Neural progenitor cell (in vitro differentiated cells): ENCODE measurements around the gene AGT. TPM values are rescaled to one million over a fixed set of nuclear protein-coding genes. Genes with fewer than 3 reads are reported as not detected.

Source experiments
- DNase-seq: peaks from one replicate; pipeline ENCODE4 v3.0.0-alpha.2; 2016; ENCODE audit warnings: low spot score
- H2AFZ ChIP-seq: fragments of 200-600 bp; sonication (generic); replicated peaks from 2 replicates; pipeline ENCODE4 v1.6.1; 2016; ENCODE audit warnings: antibody characterized with exemption
- H3F3A ChIP-seq: fragments of 200-600 bp; sonication (generic); 2 replicates; pipeline ENCODE4 v1.6.1; 2016; ENCODE audit warnings: antibody characterized with exemption, low read depth
- H3K27ac ChIP-seq: fragments of 200-600 bp; sonication (generic); 2 replicates; pipeline ENCODE4 v1.5.1; 2016; ENCODE audit warnings: mild to moderate bottlenecking
- H3K27me3 ChIP-seq: fragments of 200-600 bp; sonication (generic); 2 replicates; pipeline ENCODE4 v1.6.1; 2016; ENCODE audit warnings: mild to moderate bottlenecking, moderate library complexity
- H3K36me3 ChIP-seq: fragments of 200-600 bp; sonication (generic); 2 replicates; pipeline ENCODE4 v1.5.1; 2016
- H3K4me1 ChIP-seq: fragments of 200-600 bp; sonication (generic); 2 replicates; pipeline ENCODE4 v1.6.1; 2016; ENCODE audit warnings: mixed run types
- H3K4me2 ChIP-seq: fragments of 200-600 bp; sonication (generic); 2 replicates; pipeline ENCODE4 v1.6.1; 2016
- H3K4me3 ChIP-seq: fragments of 200-600 bp; sonication (generic); 2 replicates; pipeline ENCODE4 v1.5.1; 2016
- H3K79me2 ChIP-seq: fragments of 200-600 bp; sonication (generic); 2 replicates; pipeline ENCODE4 v1.6.1; 2016; ENCODE audit warnings: low read depth
- H3K9ac ChIP-seq: fragments of 200-600 bp; sonication (generic); 2 replicates; pipeline ENCODE4 v1.6.1; 2016
- H3K9me3 ChIP-seq: fragments of 200-600 bp; sonication (generic); 2 replicates; pipeline ENCODE4 v1.5.1; 2016; ENCODE audit warnings: low read depth
- H4K20me1 ChIP-seq: fragments of 200-600 bp; sonication (generic); 2 replicates; pipeline ENCODE4 v1.6.1; 2016; ENCODE audit warnings: low read depth
- H3K27ac Mint-ChIP-seq: 3 replicates; pipeline ENCODE4 v1.8.0; 2021; ENCODE audit warnings: mixed read lengths
- H3K27me3 Mint-ChIP-seq: 2 replicates; pipeline ENCODE4 v1.8.0; 2022; ENCODE audit warnings: low read depth, mild to moderate bottlenecking, inconsistent platforms, moderate library complexity, mixed read lengths; ENCODE audit not compliant: insufficient read depth
- H3K36me3 Mint-ChIP-seq: 3 replicates; pipeline ENCODE4 v1.8.0; 2021; ENCODE audit warnings: mixed read lengths
- H3K4me1 Mint-ChIP-seq: 3 replicates; pipeline ENCODE4 v1.8.0; 2021; ENCODE audit warnings: mixed read lengths
- H3K4me3 Mint-ChIP-seq: 3 replicates; pipeline ENCODE4 v1.8.0; 2021; ENCODE audit warnings: mild to moderate bottlenecking, moderate library complexity, mixed read lengths
- H3K9me3 Mint-ChIP-seq: 3 replicates; pipeline ENCODE4 v1.8.0; 2020; ENCODE audit warnings: mixed read lengths
- CTCF ChIP-seq: fragments of 200-600 bp; sonication (generic); IDR thresholded peaks from 2 replicates; pipeline ENCODE4 v1.5.1; 2017; ENCODE audit warnings: antibody characterized with exemption, mild to moderate bottlenecking
- EZH2 ChIP-seq: fragments of 200-600 bp; sonication (generic); IDR thresholded peaks from 2 replicates; pipeline ENCODE4 v1.6.1; 2017; ENCODE audit warnings: antibody characterized with exemption, mild to moderate bottlenecking, moderate library complexity
- EZH2phosphoT487 ChIP-seq: fragments of 200-600 bp; sonication (generic); IDR thresholded peaks from 2 replicates; pipeline ENCODE4 v1.6.1; 2017; ENCODE audit warnings: antibody characterized with exemption
- total RNA-seq: library from RNA; depleted of rRNA; stranded (reverse); fragments of >200 nt; gene quantifications from 2 replicates; pipeline ENCODE4 v1.2.3, GENCODE V29; 2015; ENCODE audit warnings: low replicate concordance

The AGT gene
- total RNA-seq, 1 donor from 2014 or later: 0.80 TPM

GRCh38 chr1:230749635-230750034 is 35.7 kb upstream of the AGT start:
- no peak for TF ChIP-seq CTCF
- TF ChIP-seq EZH2: no peak
- no peak for TF ChIP-seq EZH2phosphoT487
- Mint-ChIP-seq H3K36me3 (no peaks in the 10 kb centered on the region), H3K27me3 (peaks cover 4% of the 10 kb centered on the region), H3K4me3 (no peak overlapping the region), H3K9me3 (no peaks in the 10 kb centered on the region), H3K4me1 (peaks cover 63% of the 10 kb centered on the region), H3K27ac (peak overlapping the region; percentile 58)
- Histone ChIP-seq H3K4me3 (no peak overlapping the region), H3K36me3 (no peaks in the 10 kb centered on the region), H3K4me1 (peaks cover 18% of the 10 kb centered on the region), H3K27ac (no peak overlapping the region), H3K9me3 (no peaks in the 10 kb centered on the region), H3K9ac (no peak overlapping the region), H3K79me2 (no peaks in the 10 kb centered on the region), H3K27me3 (no peaks in the 10 kb centered on the region), H3K4me2 (no peak overlapping the region), H4K20me1 (no peaks in the 10 kb centered on the region), H2AFZ (no peak overlapping the region), H3F3A (peaks cover 9% of the 10 kb centered on the region)
- no peak for DNase-seq

- Histone ChIP-seq H3K4me3 (no peak overlapping the region), H3K27ac (no peak overlapping the region), H3K4me1 (peaks cover 18% of the 10 kb centered on the region), H3K27me3 (no peaks in the 10 kb centered on the region), H2AFZ (no peak overlapping the region), H3F3A (peaks cover 9% of the 10 kb centered on the region), H3K9ac (no peak overlapping the region), H3K79me2 (no peaks in the 10 kb centered on the region), H4K20me1 (no peaks in the 10 kb centered on the region), H3K36me3 (no peaks in the 10 kb centered on the region), H3K4me2 (no peak overlapping the region), H3K9me3 (no peaks in the 10 kb centered on the region)
- H3K4me1 Mint-ChIP-seq: peaks cover 68% of the 10 kb centered on the region
- no peak for DNase-seq
- H3K27ac Mint-ChIP-seq: peak overlapping the region; percentile 53
- no peaks in the 10 kb centered on the region for H3K9me3 Mint-ChIP-seq
- no peaks in the 10 kb centered on the region for H3K36me3 Mint-ChIP-seq
- no peak overlapping the region for H3K4me3 Mint-ChIP-seq
- no peak for TF ChIP-seq CTCF
- TF ChIP-seq EZH2phosphoT487: no peak
- TF ChIP-seq EZH2: no peak
- peaks cover 4% of the 10 kb centered on the region for H3K27me3 Mint-ChIP-seq
These were observed 35.2 kb upstream of the AGT start for GRCh38 chr1:230749150-230749549.

- Histone ChIP-seq H3K79me2 (no peaks in the 10 kb centered on the region), H3K9me3 (no peaks in the 10 kb centered on the region), H4K20me1 (no peaks in the 10 kb centered on the region), H3K4me3 (no peak overlapping the region), H3K27ac (no peak overlapping the region), H2AFZ (no peak overlapping the region), H3K36me3 (no peaks in the 10 kb centered on the region), H3K9ac (no peak overlapping the region), H3K4me1 (peaks cover 15% of the 10 kb centered on the region), H3K27me3 (no peaks in the 10 kb centered on the region), H3K4me2 (no peak overlapping the region), H3F3A (peaks cover 4% of the 10 kb centered on the region)
- Mint-ChIP-seq H3K4me1 (peaks cover 58% of the 10 kb centered on the region), H3K36me3 (no peaks in the 10 kb centered on the region), H3K9me3 (no peaks in the 10 kb centered on the region), H3K27me3 (peaks cover 4% of the 10 kb centered on the region), H3K27ac (peak overlapping the region; percentile 83), H3K4me3 (no peak overlapping the region)
- no peak for TF ChIP-seq EZH2
- TF ChIP-seq CTCF: no peak
- TF ChIP-seq EZH2phosphoT487: no peak
- no peak for DNase-seq
These were observed 34.2 kb upstream of the AGT start for GRCh38 chr1:230747890-230748800.
